Mesendoderm (in vitro differentiated cells): ENCODE measurements around the gene CERS6.

Experiments
- DNase-seq: peaks from one replicate; pipeline ENCODE4 v3.0.0; 2013
- H2AK5ac ChIP-seq: 2 replicates; pipeline ENCODE4 v1.6.1; 2013; ENCODE audit warnings: low read length, inconsistent platforms
- H2BK120ac ChIP-seq: 2 replicates; pipeline ENCODE4 v1.6.1; 2013; ENCODE audit warnings: low read depth, mild to moderate bottlenecking, low read length, moderate library complexity, mixed read lengths
- H2BK15ac ChIP-seq: replicated peaks from 2 replicates; pipeline ENCODE4 v1.6.1; 2013; ENCODE audit warnings: low read depth, mild to moderate bottlenecking, moderate library complexity
- H2BK5ac ChIP-seq: 2 replicates; pipeline ENCODE4 v1.6.1; 2013; ENCODE audit warnings: low read length, inconsistent platforms
- H3K18ac ChIP-seq: 2 replicates; pipeline ENCODE4 v1.6.1; 2013; ENCODE audit warnings: mild to moderate bottlenecking, low read length, mixed read lengths
- H3K23ac ChIP-seq: one replicate; pipeline ENCODE4 v1.6.1; 2013; ENCODE audit warnings: low read length
- H3K27ac ChIP-seq: 2 replicates; pipeline ENCODE4 v1.5.1; 2013; ENCODE audit warnings: low read depth, mild to moderate bottlenecking, inconsistent platforms, low read length, moderate library complexity
- H3K27me3 ChIP-seq: 2 replicates; pipeline ENCODE4 v1.6.1; 2013; ENCODE audit warnings: low read length, control low read depth, mild to moderate bottlenecking, inconsistent platforms; ENCODE audit not compliant: insufficient read depth, poor library complexity
- H3K36me3 ChIP-seq: 2 replicates; pipeline ENCODE4 v1.6.1; 2013; ENCODE audit warnings: low read length, inconsistent platforms; ENCODE audit not compliant: control insufficient read depth, insufficient read depth
- H3K4ac ChIP-seq: one replicate; pipeline ENCODE4 v1.6.1; 2013; ENCODE audit warnings: low read depth, mild to moderate bottlenecking, low read length, moderate library complexity
- H3K4me1 ChIP-seq: 2 replicates; pipeline ENCODE4 v1.6.1; 2013; ENCODE audit warnings: low read depth, low read length, inconsistent platforms; ENCODE audit not compliant: control insufficient read depth
- H3K4me2 ChIP-seq: 2 replicates; pipeline ENCODE4 v1.6.1; 2013; ENCODE audit warnings: low read length
- H3K4me3 ChIP-seq: 2 replicates; pipeline ENCODE4 v1.5.1; 2013; ENCODE audit warnings: mild to moderate bottlenecking, low read length
- H3K56ac ChIP-seq: one replicate; pipeline ENCODE4 v1.6.1; 2013; ENCODE audit warnings: low read length
- H3K79me1 ChIP-seq: 2 replicates; pipeline ENCODE4 v1.6.1; 2013; ENCODE audit warnings: low read length, inconsistent platforms
- H3K79me2 ChIP-seq: 2 replicates; pipeline ENCODE4 v1.6.1; 2013; ENCODE audit warnings: mild to moderate bottlenecking, low read length; ENCODE audit not compliant: control insufficient read depth, insufficient read depth
- H3K9ac ChIP-seq: 2 replicates; pipeline ENCODE4 v1.6.1; 2013; ENCODE audit warnings: low read length, inconsistent platforms
- H4K5ac ChIP-seq: one replicate; pipeline ENCODE4 v1.6.1; 2013; ENCODE audit warnings: low read length
- H4K8ac ChIP-seq: one replicate; pipeline ENCODE4 v1.6.1; 2013; ENCODE audit warnings: low read depth, mild to moderate bottlenecking, control low read depth, low read length, moderate library complexity
- WGBS: extraction: QIAGEN DNeasy Blood & Tissue Kit; methylation state at CpG from one replicate; pipeline ENCODE4 v1.1.7; 2013; ENCODE audit warnings: low lambda C conversion rate, missing lambda C conversion rate; ENCODE audit not compliant: insufficient coverage; ENCODE audit errors: extremely low coverage; 5-methylcytosine and 5-hydroxymethylcytosine counted together

CERS6 gene

GRCh38 chr2:168525716-168526446 is 69.8 kb downstream of the CERS6 start:
- no peak overlapping the region for H3K56ac ChIP-seq
- no peak overlapping the region for H4K8ac ChIP-seq
- H3K4me2 ChIP-seq: no peak overlapping the region
- H3K23ac ChIP-seq: no peak overlapping the region
- H3K36me3 ChIP-seq: no peaks in the 10 kb centered on the region
- H2BK120ac ChIP-seq: no peak overlapping the region
- WGBS: no CpG with 5 or more reads among the region's 1 CpG
- H3K4me3 ChIP-seq: no peak overlapping the region
- H3K79me2 ChIP-seq: peaks cover 23% of the 10 kb centered on the region
- no peak overlapping the region for H3K4ac ChIP-seq
- H3K27ac ChIP-seq: no peak overlapping the region
- H4K5ac ChIP-seq: no peak overlapping the region
- H3K79me1 ChIP-seq: peaks cover 15% of the 10 kb centered on the region
- H2AK5ac ChIP-seq: no peak overlapping the region
- no peak overlapping the region for H3K18ac ChIP-seq
- H3K9ac ChIP-seq: no peak overlapping the region
- no peak for DNase-seq
- peaks cover 10% of the 10 kb centered on the region for H3K4me1 ChIP-seq
- no peak overlapping the region for H2BK15ac ChIP-seq
- no peak overlapping the region for H2BK5ac ChIP-seq
- H3K27me3 ChIP-seq: no peaks in the 10 kb centered on the region

- Histone ChIP-seq H3K79me2 (peaks cover 20% of the 10 kb centered on the region), H2AK5ac (no peak overlapping the region), H4K8ac (peak overlapping the region; percentile 76), H3K36me3 (no peaks in the 10 kb centered on the region), H2BK15ac (no peak overlapping the region), H3K4me2 (no peak overlapping the region), H3K4ac (no peak overlapping the region), H3K79me1 (peaks cover 14% of the 10 kb centered on the region), H3K18ac (peak overlapping the region; percentile 60), H4K5ac (no peak overlapping the region), H3K27me3 (no peaks in the 10 kb centered on the region), H2BK120ac (no peak overlapping the region), H3K9ac (no peak overlapping the region), H2BK5ac (no peak overlapping the region), H3K23ac (no peak overlapping the region), H3K4me1 (peaks cover 8% of the 10 kb centered on the region), H3K4me3 (no peak overlapping the region), H3K27ac (no peak overlapping the region), H3K56ac (no peak overlapping the region)
- DNase-seq: no peak
- no CpG with 5 or more reads among the region's 3 CpGs for WGBS
Observed at GRCh38 chr2:168526641-168527040, 70.6 kb downstream of the CERS6 start.

- Histone ChIP-seq H2BK15ac (no peak overlapping the region), H3K79me1 (peaks cover 15% of the 10 kb centered on the region), H3K4ac (no peak overlapping the region), H3K4me1 (peaks cover 8% of the 10 kb centered on the region), H4K5ac (no peak overlapping the region), H3K18ac (peak overlapping the region; percentile 41), H3K4me3 (no peak overlapping the region), H2AK5ac (no peak overlapping the region), H3K27me3 (no peaks in the 10 kb centered on the region), H3K23ac (no peak overlapping the region), H2BK5ac (no peak overlapping the region), H2BK120ac (no peak overlapping the region), H3K79me2 (peaks cover 20% of the 10 kb centered on the region), H3K9ac (no peak overlapping the region), H3K4me2 (no peak overlapping the region), H3K36me3 (no peaks in the 10 kb centered on the region), H3K56ac (no peak overlapping the region), H4K8ac (no peak overlapping the region), H3K27ac (no peak overlapping the region)
- DNase-seq: no peak
Observed at GRCh38 chr2:168528016-168528415, 71.9 kb downstream of the CERS6 start.

- Histone ChIP-seq H3K27me3 (no peaks in the 10 kb centered on the region), H3K4me1 (peaks cover 8% of the 10 kb centered on the region), H2AK5ac (no peak overlapping the region), H3K36me3 (no peaks in the 10 kb centered on the region), H3K23ac (no peak overlapping the region), H3K4me3 (no peak overlapping the region), H4K5ac (no peak overlapping the region), H4K8ac (no peak overlapping the region), H2BK120ac (no peak overlapping the region), H3K79me1 (peaks cover 15% of the 10 kb centered on the region), H2BK5ac (no peak overlapping the region), H3K9ac (no peak overlapping the region), H3K4me2 (no peak overlapping the region), H3K18ac (peak overlapping the region; percentile 41), H3K27ac (no peak overlapping the region), H2BK15ac (no peak overlapping the region), H3K4ac (no peak overlapping the region), H3K79me2 (peaks cover 20% of the 10 kb centered on the region), H3K56ac (no peak overlapping the region)
- DNase-seq: no peak
Observed at GRCh38 chr2:168528469-168528868, 72.4 kb downstream of the CERS6 start.

GRCh38 chr2:168529054-168529833 is 73.2 kb downstream of the CERS6 start:
- no peak overlapping the region for H2BK120ac ChIP-seq
- no peak overlapping the region for H3K4me3 ChIP-seq
- H4K5ac ChIP-seq: no peak overlapping the region
- H3K4me1 ChIP-seq: peaks cover 8% of the 10 kb centered on the region
- no peak overlapping the region for H3K4me2 ChIP-seq
- H3K27me3 ChIP-seq: no peaks in the 10 kb centered on the region
- H2BK15ac ChIP-seq: no peak overlapping the region
- peak overlapping the region; percentile 22 for H3K18ac ChIP-seq
- H3K4ac ChIP-seq: no peak overlapping the region
- no CpG with 5 or more reads among the region's 2 CpGs for WGBS
- no peak overlapping the region for H2BK5ac ChIP-seq
- no peaks in the 10 kb centered on the region for H3K36me3 ChIP-seq
- H3K79me2 ChIP-seq: peaks cover 20% of the 10 kb centered on the region
- peaks cover 12% of the 10 kb centered on the region for H3K79me1 ChIP-seq
- H4K8ac ChIP-seq: no peak overlapping the region
- no peak overlapping the region for H2AK5ac ChIP-seq
- no peak for DNase-seq
- H3K23ac ChIP-seq: no peak overlapping the region
- no peak overlapping the region for H3K56ac ChIP-seq
- H3K9ac ChIP-seq: no peak overlapping the region
- no peak overlapping the region for H3K27ac ChIP-seq
